HUES64 (cell line): ENCODE measurements around the gene UBXN4. TPM values are rescaled to one million over a fixed set of nuclear protein-coding genes. Genes with fewer than 3 reads are reported as not detected.
"Not testable (repeated sequence)": the region's sequence is repeated elsewhere in the genome, so short reads cannot be mapped to it uniquely, and the experiment has no call there.

ENCODE experiments used
- H3K27ac ChIP-seq: 2 replicates; pipeline ENCODE4 v1.7.0; 2013; ENCODE audit warnings: low read depth, low read length, inconsistent platforms
- H3K27me3 ChIP-seq: 2 replicates; pipeline ENCODE4 v1.6.1; 2013; ENCODE audit warnings: mild to moderate bottlenecking, low read length; ENCODE audit not compliant: insufficient read depth
- H3K36me3 ChIP-seq: 2 replicates; pipeline ENCODE4 v1.6.1; 2013; ENCODE audit warnings: mild to moderate bottlenecking, low read length; ENCODE audit not compliant: insufficient read depth
- H3K4me1 ChIP-seq: 2 replicates; pipeline ENCODE4 v1.6.1; 2013; ENCODE audit warnings: mild to moderate bottlenecking, low read length, moderate library complexity; ENCODE audit not compliant: insufficient read depth
- H3K4me3 ChIP-seq: 2 replicates; pipeline ENCODE4 v1.5.1; 2013; ENCODE audit warnings: mild to moderate bottlenecking, low read length, moderate library complexity
- H3K9ac ChIP-seq: 2 replicates; pipeline ENCODE4 v1.6.1; 2013; ENCODE audit warnings: mild to moderate bottlenecking, low read depth, low read length
- H3K9me3 ChIP-seq: 2 replicates; pipeline ENCODE4 v1.6.1; 2013; ENCODE audit warnings: low read depth, low read length; ENCODE audit not compliant: insufficient read depth
- WGBS: fragments of 150-250, 120-280 bp; methylation state at CpG from one replicate; pipeline ENCODE4 v1.1.7; 2013; ENCODE audit warnings: missing lambda C conversion rate; 5-methylcytosine and 5-hydroxymethylcytosine counted together
- polyA plus RNA-seq, 2 experiments: library from polyadenylated mRNA; stranded (reverse); fragments of 50-300 nt; gene quantifications; one replicate each; pipeline ENCODE4 v1.2.3, GENCODE V29; 2013

Gene UBXN4
- polyA plus RNA-seq (2013, experiment 1 of 2): 51.7 TPM
- polyA plus RNA-seq (2013, experiment 2 of 2): 53.6 TPM

GRCh38 chr2:135741395-135742324, at the start of gene UBXN4:
UBXN4 (plus strand) TSS chr2:135741855; CDS start chr2:135741930, 75 bp downstream.
- peaks cover 17% of the 10 kb centered on the region for H3K4me1 ChIP-seq
- H3K36me3 ChIP-seq: peaks cover 13% of the 10 kb centered on the region
- H3K9ac ChIP-seq: peak within 1 kb of the TSS; percentile 87
- H3K9me3 ChIP-seq: no peaks in the 10 kb centered on the region
- WGBS: under 1% methylated on average over 92 of the region's 93 CpGs
- peak within 1 kb of the TSS; percentile 73 for H3K4me3 ChIP-seq
- H3K27me3 ChIP-seq: no peaks in the 10 kb centered on the region
- peak within 1 kb of the TSS; percentile 93 for H3K27ac ChIP-seq

DNA sequence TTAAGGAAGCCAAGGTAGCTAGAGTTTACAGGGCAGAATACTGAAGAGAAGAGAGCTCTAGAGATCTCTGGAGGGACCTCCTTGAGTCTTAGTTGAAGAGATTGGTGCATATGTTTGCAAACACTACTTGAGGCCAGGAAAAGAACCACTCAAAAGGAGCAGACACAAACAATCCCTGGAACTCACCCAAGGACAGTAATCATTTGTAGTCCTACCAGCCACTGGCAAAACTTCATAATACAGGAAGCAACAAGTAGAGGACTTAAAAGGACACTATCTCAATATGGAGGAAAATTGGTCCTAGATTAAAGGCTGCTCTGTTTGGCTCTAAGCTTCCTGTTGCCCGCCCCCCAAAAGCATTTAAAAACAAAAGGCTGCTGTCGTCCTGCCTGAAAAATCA, 46.9 kb upstream of the UBXN4 start:
- no peaks in the 10 kb centered on the region for H3K4me1 ChIP-seq
- no peak overlapping the region for H3K9ac ChIP-seq
- no peak overlapping the region for H3K4me3 ChIP-seq
- peaks cover 16% of the 10 kb centered on the region; the same call in 1 of the 2 replicates for H3K36me3 ChIP-seq
- H3K27me3 ChIP-seq: no peaks in the 10 kb centered on the region
- H3K27ac ChIP-seq: no peak overlapping the region
- 76% methylated on average over 2 of the region's 2 CpGs for WGBS
- H3K9me3 ChIP-seq: no peaks in the 10 kb centered on the region

DNA sequence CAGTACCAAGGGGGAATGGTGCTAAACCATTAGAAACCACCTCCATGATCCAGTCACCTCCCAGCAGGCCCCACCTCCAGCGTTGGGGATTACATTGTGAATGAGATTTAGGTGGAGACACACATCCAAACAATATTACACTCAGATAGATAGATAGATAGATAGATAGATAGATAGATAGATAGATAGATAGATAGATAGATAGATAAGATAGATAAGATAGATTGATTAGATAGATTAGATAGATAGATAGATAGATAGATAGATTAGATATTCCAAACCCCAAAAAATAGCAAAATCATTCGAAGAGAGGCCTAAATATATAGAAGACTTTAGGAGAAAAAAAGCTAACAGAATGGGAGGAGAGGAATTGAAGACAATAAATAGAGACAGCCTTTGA, 42.8 kb upstream of the UBXN4 start:
- Histone ChIP-seq H3K27ac (no peak overlapping the region), H3K9me3 (no peaks in the 10 kb centered on the region)
- 100% methylated on average over 1 of the region's 2 CpGs for WGBS

GRCh38 chr2:135701442-135701841, 40.2 kb upstream of the UBXN4 start:
- Histone ChIP-seq H3K4me3 (no peak overlapping the region), H3K9me3 (no peaks in the 10 kb centered on the region), H3K27me3 (no peaks in the 10 kb centered on the region), H3K9ac (no peak overlapping the region), H3K36me3 (peaks cover 21% of the 10 kb centered on the region; the same call in 1 of the 2 replicates), H3K27ac (no peak overlapping the region), H3K4me1 (no peaks in the 10 kb centered on the region)
- WGBS: 86% methylated on average over 2 of the region's 2 CpGs

More for the DNA sequence above, 42.8 kb upstream of the UBXN4 start:
- Histone ChIP-seq H3K27me3 (no peaks in the 10 kb centered on the region), H3K4me3 (no peak overlapping the region), H3K4me1 (no peaks in the 10 kb centered on the region), H3K9ac (no peak overlapping the region), H3K36me3 (peaks cover 26% of the 10 kb centered on the region)

- Histone ChIP-seq H3K4me1 (no peaks in the 10 kb centered on the region), H3K27ac (no peak overlapping the region), H3K27me3 (no peaks in the 10 kb centered on the region), H3K36me3 (peaks cover 16% of the 10 kb centered on the region; the same call in 1 of the 2 replicates), H3K4me3 (no peak overlapping the region), H3K9ac (no peak overlapping the region), H3K9me3 (no peaks in the 10 kb centered on the region)
- WGBS: 85% methylated on average over 1 of the region's 1 CpG
Observed at GRCh38 chr2:135703300-135703699, 38.4 kb upstream of the UBXN4 start.

- H3K36me3 ChIP-seq: peaks cover 16% of the 10 kb centered on the region; the same call in 1 of the 2 replicates
- H3K27ac ChIP-seq, H3K4me3 ChIP-seq, H3K27me3 ChIP-seq, H3K4me1 ChIP-seq, H3K9me3 ChIP-seq, H3K9ac ChIP-seq: not testable (repeated sequence)
- 94% methylated on average over 5 of the region's 5 CpGs for WGBS
Observed at GRCh38 chr2:135704075-135704474, 37.6 kb upstream of the UBXN4 start.

GRCh38 chr2:135708159-135708558, 33.5 kb upstream of the UBXN4 start:
- H3K4me1 ChIP-seq: no peaks in the 10 kb centered on the region
- no peaks in the 10 kb centered on the region for H3K27me3 ChIP-seq
- no peak overlapping the region for H3K4me3 ChIP-seq
- H3K9ac ChIP-seq: no peak overlapping the region
- peaks cover 42% of the 10 kb centered on the region for H3K36me3 ChIP-seq
- H3K9me3 ChIP-seq: no peaks in the 10 kb centered on the region
- WGBS: 97% methylated on average over 4 of the region's 4 CpGs
- no peak overlapping the region for H3K27ac ChIP-seq

DNA sequence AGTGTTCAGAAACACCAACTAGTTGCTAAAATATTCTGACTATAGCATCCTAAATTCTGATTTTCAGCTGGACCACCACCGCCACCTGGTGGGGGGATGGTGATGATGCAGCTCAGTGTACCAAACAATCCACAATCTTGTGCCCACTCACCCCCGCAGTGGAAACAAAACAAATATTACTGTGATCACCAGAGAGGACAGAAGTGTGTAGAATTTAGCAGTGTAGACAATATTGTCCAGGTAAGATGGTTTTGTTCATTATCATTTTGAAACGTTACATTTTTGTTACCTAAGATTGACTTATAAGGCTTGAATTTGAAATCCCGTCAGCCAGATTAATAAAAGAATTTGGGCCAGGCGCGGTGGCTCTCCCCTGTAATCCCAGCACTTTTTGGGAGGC, 31.7 kb upstream of the UBXN4 start:
- Histone ChIP-seq H3K36me3 (peaks cover 49% of the 10 kb centered on the region), H3K27me3 (no peaks in the 10 kb centered on the region), H3K9ac (no peak overlapping the region), H3K4me1 (no peaks in the 10 kb centered on the region), H3K27ac (no peak overlapping the region), H3K9me3 (no peaks in the 10 kb centered on the region), H3K4me3 (no peak overlapping the region)
- 93% methylated on average over 5 of the region's 6 CpGs for WGBS

GRCh38 chr2:135715086-135715485, 26.6 kb upstream of the UBXN4 start:
- not testable (repeated sequence) for H3K27me3 ChIP-seq, H3K4me1 ChIP-seq, H3K9me3 ChIP-seq, H3K4me3 ChIP-seq, H3K9ac ChIP-seq, H3K27ac ChIP-seq
- peaks cover 68% of the 10 kb centered on the region for H3K36me3 ChIP-seq
- WGBS: 94% methylated on average over 9 of the region's 9 CpGs

GRCh38 chr2:135728064-135728743, 13.5 kb upstream of the UBXN4 start:
- Histone ChIP-seq H3K36me3 (peaks cover 24% of the 10 kb centered on the region), H3K9me3 (no peaks in the 10 kb centered on the region), H3K4me3 (no peak overlapping the region), H3K9ac (no peak overlapping the region), H3K27me3 (no peaks in the 10 kb centered on the region), H3K4me1 (no peaks in the 10 kb centered on the region), H3K27ac (no peak overlapping the region)
- 94% methylated on average over 2 of the region's 2 CpGs for WGBS

DNA sequence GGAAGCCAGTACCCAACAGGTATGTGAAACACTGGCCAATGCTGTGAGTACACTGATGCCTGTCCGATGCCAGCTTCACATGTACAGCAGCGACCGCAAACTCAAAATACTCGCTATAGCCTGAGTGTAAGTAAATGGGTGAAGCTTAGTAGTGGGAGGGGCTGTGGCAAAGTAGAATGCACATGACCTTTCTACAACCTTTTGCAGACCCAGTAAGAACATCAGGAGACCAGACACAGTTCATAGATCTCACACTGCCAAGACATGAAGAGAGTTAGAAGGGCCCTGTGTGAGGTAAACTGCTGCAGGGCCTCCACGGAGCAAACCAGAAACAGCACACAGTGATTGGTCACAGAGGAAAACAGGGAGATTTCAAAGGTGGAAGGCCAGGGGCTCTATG, 9.1 kb upstream of the UBXN4 start:
- Histone ChIP-seq H3K36me3 (no peaks in the 10 kb centered on the region), H3K9me3 (no peaks in the 10 kb centered on the region), H3K4me1 (no peaks in the 10 kb centered on the region)

More for the DNA sequence above, 9.1 kb upstream of the UBXN4 start:
- 97% methylated on average over 5 of the region's 5 CpGs for WGBS
- Histone ChIP-seq H3K27me3 (no peaks in the 10 kb centered on the region), H3K9ac (no peak overlapping the region), H3K27ac (no peak overlapping the region), H3K4me3 (no peak overlapping the region)
